ENCODE data around the gene CNTD1.

DNA sequence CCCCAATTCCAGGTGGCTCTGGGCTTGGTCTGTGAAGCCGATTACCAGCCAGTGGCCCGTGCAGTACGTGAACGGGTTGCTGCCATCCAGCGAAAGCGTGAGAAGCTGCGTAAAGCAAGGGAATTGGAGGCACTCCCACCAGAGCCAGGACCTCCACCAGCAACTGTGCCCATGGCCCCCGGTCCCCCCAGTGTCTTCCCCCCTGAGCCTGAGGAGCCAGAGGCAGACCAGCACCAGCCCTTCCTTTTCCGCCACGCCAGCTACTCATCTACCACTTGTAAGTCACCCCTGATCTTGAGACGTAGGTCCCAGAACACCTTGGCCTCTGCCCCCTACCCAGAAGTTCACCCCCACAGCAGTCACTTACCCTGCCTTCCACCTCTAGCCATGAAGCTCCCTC lies 11.4 kb upstream of the CNTD1 start:
- TF ChIP-seq, protein P1, sequence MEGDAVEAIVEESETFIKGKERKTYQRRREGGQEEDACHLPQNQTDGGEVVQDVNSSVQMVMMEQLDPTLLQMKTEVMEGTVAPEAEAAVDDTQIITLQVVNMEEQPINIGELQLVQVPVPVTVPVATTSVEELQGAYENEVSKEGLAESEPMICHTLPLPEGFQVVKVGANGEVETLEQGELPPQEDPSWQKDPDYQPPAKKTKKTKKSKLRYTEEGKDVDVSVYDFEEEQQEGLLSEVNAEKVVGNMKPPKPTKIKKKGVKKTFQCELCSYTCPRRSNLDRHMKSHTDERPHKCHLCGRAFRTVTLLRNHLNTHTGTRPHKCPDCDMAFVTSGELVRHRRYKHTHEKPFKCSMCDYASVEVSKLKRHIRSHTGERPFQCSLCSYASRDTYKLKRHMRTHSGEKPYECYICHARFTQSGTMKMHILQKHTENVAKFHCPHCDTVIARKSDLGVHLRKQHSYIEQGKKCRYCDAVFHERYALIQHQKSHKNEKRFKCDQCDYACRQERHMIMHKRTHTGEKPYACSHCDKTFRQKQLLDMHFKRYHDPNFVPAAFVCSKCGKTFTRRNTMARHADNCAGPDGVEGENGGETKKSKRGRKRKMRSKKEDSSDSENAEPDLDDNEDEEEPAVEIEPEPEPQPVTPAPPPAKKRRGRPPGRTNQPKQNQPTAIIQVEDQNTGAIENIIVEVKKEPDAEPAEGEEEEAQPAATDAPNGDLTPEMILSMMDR (IDR thresholded peaks at IDR 0.05) = no peak
- TF ChIP-seq POLR2AphosphoS5 (IDR thresholded peaks at IDR 0.05; ENCODE audit: low read depth, low read length) = no peak
